ENCODE results near the gene LINC00237.

GRCh38 chr20:21141825-21142224, 35.7 kb upstream of the LINC00237 start:
- TF ChIP-seq, protein P1, sequence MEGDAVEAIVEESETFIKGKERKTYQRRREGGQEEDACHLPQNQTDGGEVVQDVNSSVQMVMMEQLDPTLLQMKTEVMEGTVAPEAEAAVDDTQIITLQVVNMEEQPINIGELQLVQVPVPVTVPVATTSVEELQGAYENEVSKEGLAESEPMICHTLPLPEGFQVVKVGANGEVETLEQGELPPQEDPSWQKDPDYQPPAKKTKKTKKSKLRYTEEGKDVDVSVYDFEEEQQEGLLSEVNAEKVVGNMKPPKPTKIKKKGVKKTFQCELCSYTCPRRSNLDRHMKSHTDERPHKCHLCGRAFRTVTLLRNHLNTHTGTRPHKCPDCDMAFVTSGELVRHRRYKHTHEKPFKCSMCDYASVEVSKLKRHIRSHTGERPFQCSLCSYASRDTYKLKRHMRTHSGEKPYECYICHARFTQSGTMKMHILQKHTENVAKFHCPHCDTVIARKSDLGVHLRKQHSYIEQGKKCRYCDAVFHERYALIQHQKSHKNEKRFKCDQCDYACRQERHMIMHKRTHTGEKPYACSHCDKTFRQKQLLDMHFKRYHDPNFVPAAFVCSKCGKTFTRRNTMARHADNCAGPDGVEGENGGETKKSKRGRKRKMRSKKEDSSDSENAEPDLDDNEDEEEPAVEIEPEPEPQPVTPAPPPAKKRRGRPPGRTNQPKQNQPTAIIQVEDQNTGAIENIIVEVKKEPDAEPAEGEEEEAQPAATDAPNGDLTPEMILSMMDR (IDR thresholded peaks at IDR 0.05), result no peak
- no peak for TF ChIP-seq POLR2A (IDR thresholded peaks at IDR 0.05)

Measured in adrenal gland (tissue), 5 donors.